Hepatocyte (in vitro differentiated cells): ENCODE results near the gene PPP1R15A. TPM values are rescaled to one million over a fixed set of nuclear protein-coding genes. Genes with fewer than 3 reads are reported as not detected.

Experiments
- DNase-seq: peaks from one replicate; pipeline ENCODE4 v3.0.0-alpha.2; 2016; ENCODE audit warnings: low spot score
- H2AFZ ChIP-seq: fragments of 200-600 bp; sonication (generic); 2 replicates; pipeline ENCODE4 v1.6.0; 2016; ENCODE audit warnings: antibody characterized with exemption, mild to moderate bottlenecking
- H3K27ac ChIP-seq: fragments of 200-600 bp; sonication (generic); 2 replicates; pipeline ENCODE4 v1.5.1; 2016; ENCODE audit warnings: mild to moderate bottlenecking
- H3K27me3 ChIP-seq: fragments of 200-600 bp; sonication (generic); 2 replicates; pipeline ENCODE4 v1.6.1; 2016
- H3K36me3 ChIP-seq: fragments of 200-600 bp; sonication (generic); replicated peaks from 2 replicates; pipeline ENCODE4 v1.5.1; 2016; ENCODE audit warnings: low read depth; ENCODE audit not compliant: insufficient read depth
- H3K4me1 ChIP-seq: fragments of 200-600 bp; sonication (generic); 2 replicates; pipeline ENCODE4 v1.5.1; 2016; ENCODE audit warnings: mild to moderate bottlenecking, moderate library complexity; ENCODE audit not compliant: insufficient read depth
- H3K4me2 ChIP-seq: fragments of 200-600 bp; sonication (generic); 2 replicates; pipeline ENCODE4 v1.6.0; 2016
- H3K4me3 ChIP-seq: fragments of 200-600 bp; sonication (generic); 2 replicates; pipeline ENCODE4 v1.5.1; 2016; ENCODE audit warnings: mild to moderate bottlenecking
- H3K79me2 ChIP-seq: fragments of 200-600 bp; sonication (generic); 2 replicates; pipeline ENCODE4 v1.6.0; 2017; ENCODE audit warnings: mild to moderate bottlenecking
- H3K9me2 ChIP-seq: fragments of 200-600 bp; sonication (generic); replicated peaks from 2 replicates; pipeline ENCODE4 v1.6.0; 2017; ENCODE audit warnings: mild to moderate bottlenecking; ENCODE audit not compliant: insufficient read depth
- H3K9me3 ChIP-seq: fragments of 200-600 bp; sonication (generic); 2 replicates; pipeline ENCODE4 v1.5.1; 2016; ENCODE audit warnings: low read depth, mild to moderate bottlenecking
- H4K20me1 ChIP-seq: fragments of 200-600 bp; sonication (generic); 2 replicates; pipeline ENCODE4 v1.6.0; 2016; ENCODE audit warnings: mild to moderate bottlenecking; ENCODE audit not compliant: insufficient read depth, poor library complexity, severe bottlenecking
- CTCF ChIP-seq: fragments of 200-600 bp; sonication (generic); IDR thresholded peaks from 2 replicates; pipeline ENCODE4 v1.5.1; 2016; ENCODE audit warnings: antibody characterized with exemption, mild to moderate bottlenecking; ENCODE audit not compliant: poor library complexity
- EZH2 ChIP-seq: fragments of 200-600 bp; sonication (generic); IDR thresholded peaks from 2 replicates; pipeline ENCODE4 v1.6.1; 2016; ENCODE audit warnings: antibody characterized with exemption, mild to moderate bottlenecking, borderline replicate concordance
- EZH2phosphoT487 ChIP-seq: fragments of 200-600 bp; sonication (generic); IDR thresholded peaks from one replicate; pipeline ENCODE4 v1.6.1; 2018; ENCODE audit warnings: antibody characterized with exemption, mild to moderate bottlenecking, low read depth, moderate library complexity; ENCODE audit not compliant: unreplicated experiment, severe bottlenecking
- WGBS: methylation state at CpG from one replicate; pipeline ENCODE4 v1.1.6; 2016; ENCODE audit warnings: low lambda C conversion rate; ENCODE audit errors: missing lambda C conversion rate; 5-methylcytosine and 5-hydroxymethylcytosine counted together
- polyA plus RNA-seq: library from polyadenylated mRNA; unstranded; fragments of >200 nt; fragmentation: Nextera tagmentation; extraction: Ambion mirVana; gene quantifications from 2 replicates; pipeline ENCODE4 v1.2.1, GENCODE V29; 2016
- total RNA-seq: library from RNA; depleted of rRNA; stranded (reverse); fragments of >200 nt; gene quantifications from 2 replicates; pipeline ENCODE4 v1.2.3, GENCODE V29; 2014

Gene PPP1R15A
- total and polyA plus RNA-seq, 2 experiments from 2014 or later, result 83.1 to 172 TPM

- Histone ChIP-seq H3K4me1 (no peaks in the 10 kb centered on the region), H3K9me2 (no peaks in the 10 kb centered on the region), H3K27me3 (no peaks in the 10 kb centered on the region), H2AFZ (no peak overlapping the region), H3K27ac (no peak overlapping the region), H3K36me3 (no peaks in the 10 kb centered on the region), H3K9me3 (no peaks in the 10 kb centered on the region), H3K79me2 (no peaks in the 10 kb centered on the region), H3K4me2 (no peak overlapping the region), H4K20me1 (no peaks in the 10 kb centered on the region), H3K4me3 (no peak overlapping the region)
- 93% methylated on average over 26 of the region's 34 CpGs for WGBS
- DNase-seq, result no peak
- TF ChIP-seq EZH2 (no peak), CTCF (no peak), EZH2phosphoT487 (no peak)
Observed at GRCh38 chr19:48858984-48859710, 13.1 kb upstream of the PPP1R15A start.

DNA sequence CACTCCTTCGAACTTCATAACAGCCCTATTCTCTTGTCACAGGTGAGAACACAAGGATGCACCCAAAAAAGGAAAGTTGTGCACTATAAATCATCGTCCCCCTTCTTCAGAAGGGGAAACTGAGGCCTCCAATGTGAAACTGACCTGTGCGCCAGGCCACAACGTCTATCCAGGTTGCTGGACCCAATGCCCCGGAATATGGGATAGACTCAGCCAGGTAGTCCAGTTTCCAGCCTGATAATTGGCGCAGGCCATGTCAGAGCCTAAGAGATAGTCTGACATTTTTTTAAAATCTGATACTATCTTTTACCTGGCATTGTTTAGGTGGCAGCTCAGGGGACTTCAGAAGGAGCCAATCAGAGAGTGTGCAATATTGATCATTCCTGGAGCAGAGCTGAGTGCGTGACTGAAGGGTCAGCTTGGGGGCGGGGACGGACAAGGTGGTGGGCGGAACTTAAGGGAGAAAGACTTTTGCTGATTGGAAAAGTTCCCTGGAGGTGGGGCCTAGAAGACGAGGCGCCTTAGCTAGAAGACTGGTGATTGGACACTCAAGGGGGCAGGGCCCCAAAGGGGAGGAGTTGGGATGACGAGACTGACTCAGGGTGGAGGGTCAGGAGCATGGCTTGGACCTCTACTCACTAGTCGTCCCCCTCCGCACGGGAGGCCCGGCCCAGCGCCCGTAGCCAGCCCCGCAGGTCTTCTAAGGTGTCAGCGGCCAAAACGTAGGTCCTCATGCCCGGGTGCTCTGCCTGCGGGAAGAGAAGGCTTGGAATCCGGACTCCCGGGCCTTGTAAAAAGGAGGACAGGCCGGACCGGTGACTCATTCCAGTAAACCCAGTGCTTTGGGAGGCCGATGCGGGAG lies 12.3 kb upstream of the PPP1R15A start:
- Histone ChIP-seq H4K20me1 (no peaks in the 10 kb centered on the region), H3K27me3 (no peaks in the 10 kb centered on the region), H3K36me3 (no peaks in the 10 kb centered on the region), H3K4me2 (no peak overlapping the region), H3K9me3 (no peaks in the 10 kb centered on the region), H3K27ac (no peak overlapping the region), H3K4me1 (no peaks in the 10 kb centered on the region), H3K79me2 (no peaks in the 10 kb centered on the region), H3K9me2 (no peaks in the 10 kb centered on the region), H3K4me3 (no peak overlapping the region), H2AFZ (no peak overlapping the region)
- TF ChIP-seq EZH2 (no peak), EZH2phosphoT487 (no peak), CTCF (no peak)
- 94% methylated on average over 30 of the region's 30 CpGs for WGBS
- DNase-seq, result no peak

GRCh38 chr19:48861313-48861712 lies 10.9 kb upstream of the PPP1R15A start:
- Histone ChIP-seq H3K36me3 (no peaks in the 10 kb centered on the region), H2AFZ (no peak overlapping the region), H3K27me3 (no peaks in the 10 kb centered on the region), H3K9me2 (no peaks in the 10 kb centered on the region), H3K4me2 (no peak overlapping the region), H3K27ac (no peak overlapping the region), H3K79me2 (peaks cover 10% of the 10 kb centered on the region), H4K20me1 (no peaks in the 10 kb centered on the region), H3K4me1 (peaks cover 2% of the 10 kb centered on the region), H3K9me3 (no peaks in the 10 kb centered on the region), H3K4me3 (no peak overlapping the region)
- WGBS, result 94% methylated on average over 17 of the region's 18 CpGs
- TF ChIP-seq CTCF (no peak), EZH2phosphoT487 (no peak), EZH2 (no peak)
- no peak for DNase-seq
